Measurements from ENCODE around the gene VWA3A.
"Not testable (repeated sequence)": the region's sequence is repeated elsewhere in the genome, so short reads cannot be mapped to it uniquely, and the experiment has no call there.

DNA sequence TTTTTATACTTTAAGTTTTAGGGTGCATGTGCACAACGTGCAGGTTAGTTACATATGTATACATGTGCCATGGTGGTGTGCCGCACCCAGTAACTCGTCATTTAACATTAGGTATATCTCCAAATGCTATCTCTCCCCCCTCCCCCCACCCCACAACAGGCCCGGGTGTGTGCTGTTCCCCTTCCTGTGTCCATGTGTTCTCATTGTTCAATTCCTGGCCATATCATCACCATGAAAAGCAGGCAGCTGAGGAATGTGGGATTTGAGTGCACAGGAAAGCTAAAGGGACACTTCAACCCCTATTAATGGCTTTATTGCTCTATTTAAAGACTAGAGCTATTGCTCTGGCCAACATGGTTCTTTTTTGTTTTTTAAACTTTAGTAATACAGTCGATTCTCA is 46.5 kb upstream of the VWA3A start:
- TF ChIP-seq POLR2A (IDR thresholded peaks at IDR 0.05), result not testable (repeated sequence)
- TF ChIP-seq, protein P1, sequence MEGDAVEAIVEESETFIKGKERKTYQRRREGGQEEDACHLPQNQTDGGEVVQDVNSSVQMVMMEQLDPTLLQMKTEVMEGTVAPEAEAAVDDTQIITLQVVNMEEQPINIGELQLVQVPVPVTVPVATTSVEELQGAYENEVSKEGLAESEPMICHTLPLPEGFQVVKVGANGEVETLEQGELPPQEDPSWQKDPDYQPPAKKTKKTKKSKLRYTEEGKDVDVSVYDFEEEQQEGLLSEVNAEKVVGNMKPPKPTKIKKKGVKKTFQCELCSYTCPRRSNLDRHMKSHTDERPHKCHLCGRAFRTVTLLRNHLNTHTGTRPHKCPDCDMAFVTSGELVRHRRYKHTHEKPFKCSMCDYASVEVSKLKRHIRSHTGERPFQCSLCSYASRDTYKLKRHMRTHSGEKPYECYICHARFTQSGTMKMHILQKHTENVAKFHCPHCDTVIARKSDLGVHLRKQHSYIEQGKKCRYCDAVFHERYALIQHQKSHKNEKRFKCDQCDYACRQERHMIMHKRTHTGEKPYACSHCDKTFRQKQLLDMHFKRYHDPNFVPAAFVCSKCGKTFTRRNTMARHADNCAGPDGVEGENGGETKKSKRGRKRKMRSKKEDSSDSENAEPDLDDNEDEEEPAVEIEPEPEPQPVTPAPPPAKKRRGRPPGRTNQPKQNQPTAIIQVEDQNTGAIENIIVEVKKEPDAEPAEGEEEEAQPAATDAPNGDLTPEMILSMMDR (IDR thresholded peaks at IDR 0.05), result not testable (repeated sequence)
